ENCODE results near the gene ERP44. TPM values are rescaled to one million over a fixed set of nuclear protein-coding genes. Genes with fewer than 3 reads are reported as not detected.

ERP44 gene
- total and polyA plus RNA-seq, 2 donors (not counting 3 experiments of a cell fraction or from before 2014, with no cell fraction given), result 9.9 to 21.4 TPM

- H3K9me1 ChIP-seq (replicated peaks; ENCODE audit: control insufficient read depth, extremely low read depth, insufficient read depth, low read length), result no peaks in the 10 kb centered on the region
- ChIA-PET CTCF (interaction anchor here (0.6 to 2.4 kb wide), 10 partner anchors 17 to 840 kb away, joined by 3 to 16 read pairs (median 4); no protein-coding TSS in a partner anchor), POLR2A (no interaction called here)
- no peaks in the 10 kb centered on the region for H3K4me1 ChIP-seq (ENCODE audit: control insufficient read depth, extremely low read depth, insufficient read depth, low read length)
- dilution Hi-C loops (cut with MboI; ENCODE audit: extremely low pct_ligation_motif_present, low sequenced_read_pairs) (no loop called here), intact Hi-C loops (cut with micrococcal nuclease) (loop anchor here (5.0 kb wide), 1 partner anchor 190 kb away; the partner anchor contains the start of gene NR4A3)
- no peaks in the 10 kb centered on the region for H4K20me1 ChIP-seq (replicated peaks; ENCODE audit: control insufficient read depth, extremely low read depth, insufficient read depth, low read length)
- no peaks in the 10 kb centered on the region for H3K79me2 ChIP-seq (ENCODE audit: control insufficient read depth, insufficient read depth, low read length)
- BruUV-seq (replicated peaks), result no TSS peak
- H3K27me3 ChIP-seq (ENCODE audit: control insufficient read depth in 2 of 2, insufficient read depth in 2 of 2, low read length in 2 of 2), result no peaks in the 10 kb centered on the region
- no peak overlapping the region for H3K4me2 ChIP-seq (ENCODE audit: insufficient read depth, low read length)
- H3K4me3 ChIP-seq (replicated peaks in 1 of 3; ENCODE audit: insufficient read depth in 1 of 3, low read depth in 1 of 3, low read length in 3 of 3), result no peak overlapping the region
- no peak overlapping the region for H3K9ac ChIP-seq (replicated peaks; ENCODE audit: extremely low read depth, insufficient read depth, low read length)
- DNase-seq (ENCODE audit: low read depth, low spot score) (no peak), FAIRE-seq (no peak)
- H3K9me3 ChIP-seq (replicated peaks; ENCODE audit: control insufficient read depth, insufficient read depth, low read length), result no peaks in the 10 kb centered on the region
- TF ChIP-seq POLR2AphosphoS5 (IDR thresholded peaks at IDR 0.05; ENCODE audit: insufficient read depth, low read depth, low read length), result no peak
- no peak for TF ChIP-seq MYC (IDR thresholded peaks at IDR 0.05; ENCODE audit: low read depth, low read length)
- TF ChIP-seq POLR2A (IDR thresholded peaks at IDR 0.05; ENCODE audit: low read depth, low read length), result no peak
- no peak for TF ChIP-seq MAX (IDR thresholded peaks at IDR 0.05; ENCODE audit: insufficient read depth, insufficient read length)
- TF ChIP-seq CTCF (IDR thresholded peaks at IDR 0.05; ENCODE audit: extremely low read depth in 1 of 2, insufficient read depth in 1 of 2, low read depth in 1 of 2, low read length in 2 of 2), result no peak
- no peak for TF ChIP-seq JUN (IDR thresholded peaks at IDR 0.05; ENCODE audit: borderline replicate concordance, insufficient read depth, insufficient read length, low read depth)
- no peak for TF ChIP-seq GATA2 (IDR thresholded peaks at IDR 0.05; ENCODE audit: insufficient read depth, insufficient read length, low read depth, low read length)
- TF ChIP-seq FOS (IDR thresholded peaks at IDR 0.05; ENCODE audit: borderline replicate concordance, insufficient read depth, low read length), result no peak
- TF ChIP-seq EZH2 (IDR thresholded peaks at IDR 0.05; ENCODE audit: borderline replicate concordance, low read depth, low read length, severe bottlenecking), result no peak
- no peak overlapping the region for H2AFZ ChIP-seq (ENCODE audit: low read depth, low read length)
- no peak overlapping the region for H3K27ac ChIP-seq (ENCODE audit: insufficient read depth, low read depth, low read length)
- H3K36me3 ChIP-seq (ENCODE audit: control insufficient read depth in 2 of 2, extremely low read depth in 1 of 2, insufficient read depth in 2 of 2, low read length in 2 of 2), result no peaks in the 10 kb centered on the region
These were observed 86.5 kb downstream of the ERP44 start for GRCh38 chr9:100012279-100012678.

Data from endothelial cell of umbilical vein (primary cell).